Activated T-cell treated with anti-CD3 and anti-CD28 coated beads for 48 hours (primary cell): ENCODE data around the gene PDGFRA.
"Not testable (repeated sequence)": the region's sequence is repeated elsewhere in the genome, so short reads cannot be mapped to it uniquely, and the experiment has no call there.

ENCODE experiments used
- DNase-seq: peaks from one replicate; pipeline ENCODE4 v3.0.0-alpha.2; 2020; ENCODE audit warnings: low read depth

Gene PDGFRA

GRCh38 chr4:54320826-54321685 is 92.0 kb downstream of the PDGFRA start:
- no peak for DNase-seq

GRCh38 chr4:54322818-54323417 is 93.8 kb downstream of the PDGFRA start:
- peak; percentile 27 for DNase-seq

DNA sequence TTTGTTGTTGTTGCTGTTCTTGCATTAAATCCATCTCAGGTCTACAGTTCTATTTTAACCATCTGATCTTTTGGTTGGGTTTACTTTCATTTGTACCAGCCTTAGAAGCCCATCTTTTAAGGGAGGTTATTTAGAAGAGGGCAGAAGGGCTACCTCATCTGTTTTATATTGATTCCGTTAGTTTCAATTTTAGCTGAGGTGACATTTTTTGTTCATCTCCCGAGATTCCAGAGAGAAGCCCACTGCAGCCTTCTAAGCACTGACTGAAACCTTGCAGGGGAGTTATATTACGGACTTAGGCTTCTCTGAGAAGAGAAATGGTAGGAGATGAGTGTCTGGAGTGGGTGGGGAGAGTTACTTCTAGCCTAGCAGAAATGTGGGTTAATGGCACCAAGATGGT is 101.8 kb downstream of the PDGFRA start:
- DNase-seq = no peak

DNA sequence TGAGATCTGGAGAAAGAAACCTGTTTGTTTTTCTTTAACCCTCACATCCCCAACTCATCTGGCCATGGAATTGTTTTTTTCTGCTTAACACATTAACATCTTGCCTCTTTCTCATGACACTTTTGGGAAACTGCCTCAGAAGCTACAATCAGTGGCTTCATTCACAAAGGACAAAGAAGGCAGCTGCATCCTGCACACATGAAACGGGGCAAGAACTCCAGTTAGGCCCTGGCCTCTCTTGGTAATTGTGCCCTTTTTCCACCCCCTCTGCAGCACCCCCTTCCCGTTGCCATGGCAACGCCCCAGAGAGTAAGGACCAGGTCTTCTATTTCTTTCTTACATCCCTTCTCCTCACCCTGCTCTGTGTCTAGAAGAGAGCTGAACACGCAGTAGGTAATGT is 103.4 kb downstream of the PDGFRA start:
- DNase-seq = no peak

- DNase-seq = no peak
Measured at GRCh38 chr4:54333657-54334056, 104.6 kb downstream of the PDGFRA start.

GRCh38 chr4:54334769-54335168 is 105.7 kb downstream of the PDGFRA start:
- DNase-seq = not testable (repeated sequence)

- no peak for DNase-seq
Measured at GRCh38 chr4:54337009-54337408, 107.9 kb downstream of the PDGFRA start.

GRCh38 chr4:54342067-54342466 is 113.0 kb downstream of the PDGFRA start:
- not testable (repeated sequence) for DNase-seq
